ENCODE data around the gene NR1D1. TPM values are rescaled to one million over a fixed set of nuclear protein-coding genes. Genes with fewer than 3 reads are reported as not detected.
A peak's percentile ranks its signal among the peaks of the same experiment; 100 is the strongest.

The NR1D1 gene
- total and polyA plus RNA-seq, 2 of the 13 experiments (the other 11 are each of a cell fraction or from before 2014, with no cell fraction given) = 2.1 to 2.7 TPM

- no peak for TF ChIP-seq PRDM4 (CRISPR knock-in tag; IDR thresholded peaks at IDR 0.05; ENCODE audit: borderline replicate concordance)
- no peak for TF ChIP-seq ZNF879 (CRISPR knock-in tag; IDR thresholded peaks at IDR 0.05)
- TF ChIP-seq CREM (IDR thresholded peaks at IDR 0.05) = no peak
- no peak for TF ChIP-seq CREM (CRISPR knock-in tag; IDR thresholded peaks at IDR 0.05)
- TF ChIP-seq ATF4 (CRISPR knock-in tag; IDR thresholded peaks at IDR 0.05) = no peak
- TF ChIP-seq ZBTB1 (CRISPR knock-in tag; IDR thresholded peaks at IDR 0.05; ENCODE audit: borderline replicate concordance) = no peak
- TF ChIP-seq ZNF264 (CRISPR knock-in tag; IDR thresholded peaks at IDR 0.05) = no peak
- no peak for TF ChIP-seq MAFF (IDR thresholded peaks at IDR 0.05; ENCODE audit: low read depth, low read length)
- TF ChIP-seq ZHX1 (CRISPR knock-in tag; IDR thresholded peaks at IDR 0.05; ENCODE audit: low read depth) = no peak
- TF ChIP-seq PCBP1 (IDR thresholded peaks at IDR 0.05; ENCODE audit: borderline replicate concordance, low read depth, low read length) = no peak; the same call in 1 of the 2 replicates
- no peak; the same call in 1 of the 2 replicates for TF ChIP-seq NFKBIZ (CRISPR knock-in tag; IDR thresholded peaks at IDR 0.05)
- TF ChIP-seq NFE2 (CRISPR knock-in tag; IDR thresholded peaks at IDR 0.05) = 0 out of 2 replicates have a peak, but pooled peaks have one; percentile 25
- no peak for TF ChIP-seq PAF1 (CRISPR knock-in tag; IDR thresholded peaks at IDR 0.05)
- TF ChIP-seq ZNF33A (CRISPR knock-in tag; IDR thresholded peaks at IDR 0.05; ENCODE audit: borderline replicate concordance) = no peak
- TF ChIP-seq IKZF1 (IDR thresholded peaks at IDR 0.05) = no peak
- no peak for TF ChIP-seq ZNF34 (CRISPR knock-in tag; IDR thresholded peaks at IDR 0.05; ENCODE audit: borderline replicate concordance)
- TF ChIP-seq THRA (CRISPR knock-in tag; IDR thresholded peaks at IDR 0.05; ENCODE audit: borderline replicate concordance) = peak; percentile 42; the same call in 1 of the 2 replicates
- TF ChIP-seq GPN1 (CRISPR knock-in tag; IDR thresholded peaks at IDR 0.05; ENCODE audit: borderline replicate concordance) = no peak
- no peak for TF ChIP-seq WIZ (CRISPR knock-in tag; IDR thresholded peaks at IDR 0.05)
- peak; percentile 77; the same call in 1 of the 2 replicates for TF ChIP-seq CBX5 (CRISPR knock-in tag; IDR thresholded peaks at IDR 0.05; ENCODE audit: borderline replicate concordance)
Observed at GRCh38 chr17:40075201-40075941, 25.0 kb downstream of the NR1D1 start (continued).
